Stimulated activated CD8-positive, alpha-beta memory T cell treated with anti-CD3 and anti-CD28 coated beads, Interleukin-15, amount 100 ng/mL, for 4 hours (primary cell): ENCODE measurements around the gene CD3D.

Experiments used
- DNase-seq, 2 donors: peaks; one replicate each; pipeline ENCODE4 v3.0.0-alpha.2; 2020; ENCODE audit warnings: low read depth in 2 of 2

The CD3D gene

GRCh38 chr11:118342503-118343161 lies at the start of gene CD3D:
Gene CD3D (minus strand): TSS chr11:118342705. CDS start chr11:118342607, 98 bp downstream.
- DNase-seq: peak in 1 of 2 donors; percentile 62

DNA sequence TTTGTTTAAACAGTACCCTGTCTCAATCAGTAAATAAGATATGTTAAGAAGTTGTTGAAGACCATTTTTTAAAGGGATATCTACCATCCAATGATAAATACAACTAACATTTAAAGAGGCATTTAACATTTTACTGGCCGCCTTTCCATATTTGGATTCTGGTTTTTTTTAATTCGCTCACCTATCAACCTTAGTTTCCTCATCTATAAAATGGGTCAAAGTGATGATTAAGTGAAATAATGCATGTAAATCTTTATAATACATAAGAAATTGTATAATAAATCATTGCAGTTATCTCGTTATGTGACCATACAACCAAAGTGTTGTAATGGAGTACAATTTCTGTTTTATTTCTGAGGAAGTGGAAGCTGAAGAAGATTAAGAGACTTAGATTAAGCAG lies 41.2 kb upstream of the CD3D start:
- DNase-seq: no peak

GRCh38 chr11:118382954-118383353 lies 40.4 kb upstream of the CD3D start:
- no peak for DNase-seq

DNA sequence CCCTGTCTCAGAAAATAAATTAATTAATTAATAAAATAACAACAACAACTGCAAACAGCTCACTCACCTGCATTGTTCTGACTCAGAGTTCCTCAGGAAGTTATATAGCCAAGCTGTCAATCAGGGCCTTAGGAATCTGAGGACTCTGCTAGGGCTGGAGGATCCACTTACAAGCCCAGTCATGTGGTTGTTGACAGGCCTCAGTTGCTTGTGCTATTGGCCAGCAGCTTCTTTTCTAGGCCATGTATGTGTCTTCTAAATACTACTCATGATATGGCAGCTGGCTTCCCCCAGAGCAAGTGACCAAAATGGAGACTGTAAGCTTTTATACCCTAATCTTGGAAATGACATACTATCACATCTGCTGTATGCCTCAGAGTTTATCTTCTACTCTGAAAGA lies 38.1 kb upstream of the CD3D start:
- DNase-seq: no peak

DNA sequence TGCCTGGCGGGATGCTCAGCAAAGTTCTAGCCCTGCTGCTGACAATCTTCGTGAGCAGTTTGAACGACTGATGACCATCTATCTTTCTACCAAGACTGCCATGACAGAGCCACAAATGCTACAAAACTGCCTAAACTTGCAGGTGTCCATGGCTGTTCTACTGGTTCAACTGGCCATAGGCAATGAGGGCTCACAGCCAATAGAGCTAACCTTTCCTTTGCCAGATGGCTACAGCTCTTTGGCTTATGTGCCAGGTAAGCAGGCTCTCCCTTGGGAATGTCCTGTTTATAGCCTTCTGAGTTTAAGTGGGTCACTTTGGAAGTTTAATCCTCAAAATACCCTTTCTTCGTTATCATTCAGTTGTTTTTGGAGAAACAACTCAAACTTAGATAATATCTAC lies 37.0 kb upstream of the CD3D start:
- no peak for DNase-seq

DNA sequence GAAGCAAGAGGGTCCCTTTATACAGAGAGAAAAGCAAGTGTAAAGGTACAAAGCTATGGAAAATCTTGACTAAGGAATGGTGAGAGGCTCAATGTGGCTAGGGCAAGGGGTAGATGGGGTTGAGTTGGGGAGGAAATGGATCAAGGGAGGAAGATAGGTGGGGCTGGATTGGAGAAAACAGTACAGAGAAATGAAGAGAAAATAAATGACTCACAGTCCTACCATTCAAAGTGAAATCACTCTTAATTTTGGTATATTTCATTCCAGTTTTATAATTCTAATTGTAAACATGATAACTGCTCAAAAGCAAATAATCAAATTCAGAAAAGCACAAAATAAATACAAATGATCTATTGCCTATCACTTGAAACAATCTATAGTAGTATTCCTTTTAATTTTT lies 33.5 kb upstream of the CD3D start:
- no peak for DNase-seq

- DNase-seq: no peak
These were observed 32.2 kb upstream of the CD3D start for GRCh38 chr11:118374729-118375128.

DNA sequence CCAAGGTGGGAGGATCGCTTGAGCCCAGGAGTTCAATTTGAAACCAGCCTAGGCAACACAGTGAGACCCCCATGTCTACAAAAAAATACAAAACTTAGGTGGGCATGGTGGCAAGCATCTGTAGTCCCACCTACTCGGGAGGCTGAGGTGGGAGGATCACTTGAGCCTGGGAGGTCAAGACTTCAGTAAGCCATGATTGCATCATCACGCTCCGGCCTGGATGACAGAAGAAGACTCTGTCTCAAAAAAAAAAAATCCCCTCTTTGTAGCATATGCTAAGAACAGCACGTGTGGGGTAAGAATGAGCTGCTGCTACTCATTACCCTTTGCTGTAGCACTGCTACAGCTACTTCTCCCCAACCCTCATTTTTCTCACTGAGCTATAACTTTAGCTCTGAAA lies 31.4 kb upstream of the CD3D start:
- no peak for DNase-seq

GRCh38 chr11:118373263-118373662 lies 30.8 kb upstream of the CD3D start:
- DNase-seq: no peak

DNA sequence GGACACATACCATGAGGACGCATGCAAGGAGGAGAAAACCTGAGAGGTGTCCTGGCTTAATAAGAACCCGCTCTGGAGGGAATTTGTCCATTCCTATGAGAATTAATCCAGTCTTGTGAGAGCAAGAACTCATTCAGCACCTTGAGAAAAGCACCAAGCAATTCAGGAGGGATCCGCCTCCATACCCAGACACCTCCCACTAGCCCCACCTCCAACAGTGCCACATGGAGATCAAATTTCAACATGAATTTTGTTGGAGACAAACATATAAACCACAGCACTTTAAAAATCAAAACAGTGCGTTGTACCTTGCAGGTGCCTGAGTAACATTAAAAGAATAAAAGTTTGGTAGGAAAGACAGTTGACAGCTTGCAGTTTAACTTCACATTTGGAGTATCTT lies 28.3 kb upstream of the CD3D start:
- no peak for DNase-seq

GRCh38 chr11:118366287-118366686 lies 23.8 kb upstream of the CD3D start:
- DNase-seq: no peak

- no peak for DNase-seq
These were observed 22.6 kb upstream of the CD3D start for GRCh38 chr11:118364956-118365615.

GRCh38 chr11:118359295-118359958 lies 16.9 kb upstream of the CD3D start, which contains the start of gene UBE4A:
Gene UBE4A (plus strand): TSS chr11:118359600. CDS start chr11:118365081, 5,481 bp downstream.
- DNase-seq: peak; percentile 95 to 98

DNA sequence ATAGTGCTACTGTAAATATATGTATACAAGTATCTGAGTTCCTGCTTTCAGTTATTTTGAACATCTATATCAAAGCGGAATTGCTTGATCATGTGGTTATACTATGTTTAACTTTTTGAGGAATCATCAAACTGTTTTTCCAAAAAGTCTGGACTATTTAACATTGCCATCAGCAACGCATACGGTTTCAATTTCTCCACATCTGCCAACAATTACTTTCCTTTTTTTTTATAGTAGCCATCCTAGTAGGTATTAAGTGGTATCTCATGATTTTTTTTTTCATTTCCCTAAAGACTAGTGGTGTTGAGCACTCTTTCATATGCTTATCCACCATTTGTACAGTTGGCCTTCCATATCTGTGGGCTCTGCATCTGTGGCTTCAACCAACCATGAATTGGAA lies 15.6 kb upstream of the CD3D start:
- DNase-seq: no peak

DNA sequence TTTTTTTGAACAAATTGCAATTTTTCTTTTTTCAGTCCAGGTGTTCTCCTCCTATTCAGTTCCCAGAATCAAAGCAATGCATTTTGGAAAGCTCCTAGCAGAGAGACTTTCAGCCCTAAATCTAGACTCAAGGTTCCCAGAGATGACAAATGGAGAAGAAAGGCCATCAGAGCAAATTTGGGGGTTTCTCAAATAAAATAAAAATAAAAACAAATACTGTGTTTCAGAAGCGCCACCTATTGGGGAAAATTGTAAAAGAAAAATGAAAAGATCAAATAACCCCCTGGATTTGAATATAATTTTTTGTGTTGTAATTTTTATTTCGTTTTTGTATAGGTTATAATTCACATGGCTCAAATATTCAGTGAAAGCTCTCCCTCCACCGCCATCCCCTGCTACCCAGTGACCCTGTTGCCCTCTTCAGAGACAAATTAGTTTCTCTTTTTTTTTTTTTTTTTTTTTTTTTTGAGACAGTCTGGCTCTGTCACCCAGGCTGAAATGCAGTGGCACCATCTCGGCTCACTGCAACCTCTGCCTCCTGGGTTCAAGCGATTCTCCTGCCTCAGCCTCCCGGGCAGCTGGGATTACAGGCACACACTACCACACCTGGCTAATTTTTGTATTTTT lies 10.7 kb upstream of the CD3D start:
- DNase-seq: no peak

DNA sequence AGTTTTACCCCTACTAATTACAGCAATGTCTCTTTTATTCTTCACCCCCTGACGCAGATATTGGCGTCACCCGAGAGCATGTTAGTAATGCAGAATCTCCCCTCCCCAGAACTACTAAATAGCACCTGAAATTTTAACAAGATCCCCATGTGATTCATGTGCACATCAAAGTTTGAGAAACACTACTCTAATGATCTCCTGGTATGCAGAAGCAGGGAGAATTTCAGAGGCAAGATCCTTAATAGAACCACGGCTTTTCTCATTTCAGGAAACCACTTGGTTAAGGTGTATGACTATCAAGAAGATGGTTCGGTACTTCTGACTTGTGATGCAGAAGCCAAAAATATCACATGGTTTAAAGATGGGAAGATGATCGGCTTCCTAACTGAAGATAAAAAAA lies 7.0 kb upstream of the CD3D start:
- DNase-seq: no peak

DNA sequence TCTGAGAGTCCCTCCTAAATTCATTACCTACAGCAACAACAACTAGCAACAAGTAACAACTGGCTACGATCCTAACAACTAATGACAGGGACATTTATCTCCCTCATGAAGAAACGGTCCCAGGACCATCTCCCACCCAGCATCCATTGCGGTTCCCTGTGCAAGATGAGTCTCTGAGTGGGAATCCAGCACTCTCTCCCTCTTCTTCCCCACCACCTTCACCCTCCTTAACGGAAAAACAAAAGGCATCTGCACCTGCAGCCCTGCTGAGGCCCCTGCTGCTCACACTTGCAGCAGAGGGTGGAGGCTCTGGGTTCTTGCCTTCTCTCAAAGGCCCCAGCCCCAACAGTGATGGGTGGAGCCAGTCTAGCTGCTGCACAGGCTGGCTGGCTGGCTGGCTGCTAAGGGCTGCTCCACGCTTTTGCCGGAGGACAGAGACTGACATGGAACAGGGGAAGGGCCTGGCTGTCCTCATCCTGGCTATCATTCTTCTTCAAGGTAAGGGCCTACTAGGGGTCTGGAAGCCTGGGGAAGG lies 1.5 kb upstream of the CD3D start, which contains the start of gene CD3G:
Gene CD3G (plus strand): TSS at position 364 of the 535 bp plus-strand sequence. CDS start 80 bp downstream, at position 444.
- peak; percentile 32 to 38 for DNase-seq

DNA sequence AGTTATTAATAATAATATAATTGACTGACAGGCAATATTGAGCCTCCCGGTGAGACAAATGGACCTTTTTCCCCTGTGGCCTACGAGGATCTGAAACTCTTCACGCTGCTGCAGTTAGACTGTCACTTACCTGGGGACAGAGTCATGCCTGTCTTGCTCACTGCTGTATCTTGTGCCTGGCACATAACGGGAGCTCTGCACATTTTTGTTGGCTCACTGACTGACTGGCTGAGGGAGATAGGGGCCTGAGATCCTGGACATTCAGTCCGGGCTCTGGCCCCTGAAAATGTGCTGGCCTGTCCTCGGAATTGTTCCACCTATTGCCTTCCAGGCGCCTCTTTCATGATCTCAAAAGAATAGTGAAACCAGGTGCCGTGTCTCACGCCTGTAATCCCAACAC lies 743 bp upstream of the CD3D start:
- no peak for DNase-seq

- DNase-seq: no peak
These were observed 553 bp downstream of the CD3D start for GRCh38 chr11:118341815-118342489.

GRCh38 chr11:118341261-118341660 lies 1.2 kb downstream of the CD3D start:
- DNase-seq: no peak

- DNase-seq: no peak
These were observed 2.1 kb downstream of the CD3D start for GRCh38 chr11:118340449-118340848.
